Breast epithelium (tissue), 4 donors: Measurements from ENCODE around the gene HBA2. TPM values are rescaled to one million over a fixed set of nuclear protein-coding genes. Genes with fewer than 3 reads are reported as not detected.

Source experiments
- DNase-seq, 2 donors: peaks; one replicate each; pipeline ENCODE4 v3.0.0-alpha.2; 2019; ENCODE audit warnings: low spot score in 2 of 2
- H3K27ac ChIP-seq, 2 donors: fragments of 200-600 bp; sonication (generic) in 1 of 2; one replicate each; pipeline ENCODE4 v1.5.1; 2016 to 2019; ENCODE audit warnings: mild to moderate bottlenecking in 1 of 2
- H3K27me3 ChIP-seq, 2 donors: fragments of 200-600 bp; sonication (generic) in 1 of 2; one replicate each; pipeline versions ENCODE4 v1.5.1 to v1.6.0; 2017 to 2019; ENCODE audit warnings: control low read depth in 1 of 2, mild to moderate bottlenecking in 1 of 2
- H3K36me3 ChIP-seq: fragments of 200-600 bp; one replicate; pipeline ENCODE4 v1.5.1; 2019
- H3K4me1 ChIP-seq, 2 donors: fragments of 200-600 bp; sonication (generic); one replicate each; pipeline ENCODE4 v1.5.1; 2016 to 2019; ENCODE audit warnings: control low read depth in 1 of 2
- H3K4me3 ChIP-seq, 3 donors: fragments of 200-600 bp; sonication (generic); 1 replicate in 2 of 3; 2 replicates in 1 of 3; pipeline ENCODE4 v1.5.1; 2016 to 2019; ENCODE audit warnings: mild to moderate bottlenecking in 3 of 3, moderate library complexity in 2 of 3
- H3K9me3 ChIP-seq, 2 donors: fragments of 200-600 bp; sonication (generic) in 1 of 2; one replicate each; pipeline ENCODE4 v1.5.1; 2016 to 2019; ENCODE audit warnings: control low read depth in 1 of 2
- CTCF ChIP-seq, 3 donors: fragments of 450-650 bp; IDR thresholded peaks; one replicate each; pipeline ENCODE4 v1.5.1; 2016 to 2017; ENCODE audit warnings: antibody characterized with exemption in 3 of 3, mild to moderate bottlenecking in 3 of 3, moderate library complexity in 3 of 3
- POLR2A ChIP-seq: fragments of 450-650 bp; IDR thresholded peaks from one replicate; pipeline ENCODE4 v1.6.1; 2016; ENCODE audit warnings: antibody characterized with exemption, mild to moderate bottlenecking, moderate library complexity
- POLR2AphosphoS5 ChIP-seq, 3 donors: sonication (generic); formaldehyde crosslinking; IDR thresholded peaks; one replicate each; pipeline ENCODE4 v1.6.1; 2017; ENCODE audit warnings: antibody characterized with exemption in 3 of 3
- intact Hi-C: fragments of 100-400 bp; cut with DNase I; formaldehyde crosslinking; loops from one replicate; pipeline ENCODE4 v1.15.1; 2023; ENCODE audit warnings: low total_unique reads
- total RNA-seq, 3 donors: library from RNA; depleted of rRNA; stranded (reverse); fragments of >200 nt; gene quantifications; one replicate each; pipeline ENCODE4 v1.1.0, GENCODE V29; 2016

The HBA2 gene
- total RNA-seq, 3 donors from 2014 or later, result 46.4 to 83.6 (median 52.2) TPM

- H3K4me3 ChIP-seq, result no peak overlapping the region
- H3K27me3 ChIP-seq, result no peaks in the 10 kb centered on the region
- H3K4me1 ChIP-seq, result no peaks in the 10 kb centered on the region
- intact Hi-C loops, result no loop called here
- no peaks in the 10 kb centered on the region for H3K9me3 ChIP-seq
- peaks cover 4% of the 10 kb centered on the region for H3K36me3 ChIP-seq
- H3K27ac ChIP-seq, result no peak overlapping the region
- no peak for DNase-seq
- TF ChIP-seq POLR2AphosphoS5 (IDR thresholded peaks at IDR 0.05) (no peak), CTCF (IDR thresholded peaks at IDR 0.05) (no peak), POLR2A (no peak)
These were observed 40.3 kb downstream of the HBA2 start for GRCh38 chr16:212999-213398.

GRCh38 chr16:220021-220420, 47.3 kb downstream of the HBA2 start:
- DNase-seq, result no peak
- no peak overlapping the region for H3K4me3 ChIP-seq
- no peak overlapping the region for H3K27ac ChIP-seq
- no peaks in the 10 kb centered on the region for H3K27me3 ChIP-seq
- no peaks in the 10 kb centered on the region for H3K36me3 ChIP-seq
- intact Hi-C loops, result no loop called here
- no peaks in the 10 kb centered on the region for H3K9me3 ChIP-seq
- H3K4me1 ChIP-seq, result no peaks in the 10 kb centered on the region
- no peak for TF ChIP-seq POLR2A
- no peak for TF ChIP-seq POLR2AphosphoS5 (IDR thresholded peaks at IDR 0.05)
- TF ChIP-seq CTCF (IDR thresholded peaks at IDR 0.05), result no peak

Other genes with a start within 250 kb of the HBA2 start
- 1 to 10 TPM; 3.8 to 6.9 (median 6.6) TPM for gene POLR3K, start 119.3 kb upstream of the HBA2 start, total RNA-seq
- gene SNRNP25, start 119.0 kb upstream of the HBA2 start, total RNA-seq, result 10 to 100 TPM; 17.4 to 23.9 (median 17.9) TPM
- 10 to 100 TPM; 29.0 to 43.3 (median 42.6) TPM for gene RHBDF1, start 100.2 kb upstream of the HBA2 start, total RNA-seq
- gene MPG, start 94.7 kb upstream of the HBA2 start, total RNA-seq, result 100 to 1,000 TPM in 1 of 3 donors, 10 to 100 TPM in 2; 86.9 to 112 (median 89.1) TPM
- gene NPRL3, start 34.2 kb upstream of the HBA2 start, total RNA-seq, result 10 to 100 TPM; 14.2 to 23.4 (median 22.3) TPM
- gene HBZ, start 20.2 kb upstream of the HBA2 start, total RNA-seq, result not detected
- 1 to 10 TPM in 1 of 3 donors, not detected in 2; 1.3 TPM for gene HBM, start 6.9 kb upstream of the HBA2 start, total RNA-seq
- 10 to 100 TPM in 2 of 3 donors, 1 to 10 TPM in 1; 5.6 to 15.2 (median 10.4) TPM for gene HBA1, start 3.8 kb downstream of the HBA2 start, total RNA-seq
- not detected for gene HBQ1, start 7.6 kb downstream of the HBA2 start, total RNA-seq
- 100 to 1,000 TPM in 2 of 3 donors, 10 to 100 TPM in 1; 60.6 to 135 (median 107) TPM for gene LUC7L, start 56.6 kb downstream of the HBA2 start, total RNA-seq
- gene FAM234A, start 61.9 kb downstream of the HBA2 start, total RNA-seq, result 10 to 100 TPM; 40.6 to 69.3 (median 44.1) TPM
- gene RGS11, start 103.1 kb downstream of the HBA2 start, total RNA-seq, result 1 to 10 TPM; 3.1 to 7.5 (median 5.9) TPM
- gene ARHGDIG, start 107.7 kb downstream of the HBA2 start, total RNA-seq, result 1 to 10 TPM in 2 of 3 donors, under 1 TPM in 1; 0.80 to 2.3 (median 1.6) TPM
- not detected for gene PDIA2, start 110.3 kb downstream of the HBA2 start, total RNA-seq
- 10 to 100 TPM; 16.5 to 22.6 (median 22.4) TPM for gene AXIN1, start 179.8 kb downstream of the HBA2 start, total RNA-seq
- gene MRPL28, start 197.7 kb downstream of the HBA2 start, total RNA-seq, result 10 to 100 TPM; 67.0 to 78.7 (median 69.0) TPM
- gene PGAP6, start 209.1 kb downstream of the HBA2 start, total RNA-seq, result 10 to 100 TPM; 24.5 to 49.5 (median 36.7) TPM
- gene NME4, start 224.3 kb downstream of the HBA2 start, total RNA-seq, result 100 to 1,000 TPM in 1 of 3 donors, 10 to 100 TPM in 2; 46.5 to 118 (median 78.0) TPM
- gene DECR2, start 229.0 kb downstream of the HBA2 start, total RNA-seq, result 10 to 100 TPM; 19.4 to 30.5 (median 28.7) TPM